ENCODE measurements around the gene GPBP1.

DNA sequence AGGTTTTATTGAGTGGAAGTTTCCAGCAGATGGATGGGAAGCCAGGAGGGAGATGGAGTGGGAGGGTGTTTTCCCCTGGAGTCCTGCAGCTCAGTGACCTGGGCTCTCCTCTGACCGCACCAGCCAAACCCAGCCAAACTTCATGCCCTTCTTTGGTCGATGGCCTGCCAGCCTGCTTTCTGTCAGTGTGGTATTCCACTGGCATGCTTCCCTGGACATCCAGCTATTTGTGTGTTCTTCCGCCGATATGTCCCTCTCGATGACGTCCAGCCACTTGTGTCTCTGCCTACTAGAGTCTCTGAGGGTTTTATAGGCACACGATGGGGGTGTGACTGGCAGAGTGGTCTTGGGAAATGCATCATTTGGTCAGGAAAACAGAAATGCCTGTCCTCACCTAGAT lies 33.8 kb downstream of the GPBP1 start:
- TF ChIP-seq, protein P1, sequence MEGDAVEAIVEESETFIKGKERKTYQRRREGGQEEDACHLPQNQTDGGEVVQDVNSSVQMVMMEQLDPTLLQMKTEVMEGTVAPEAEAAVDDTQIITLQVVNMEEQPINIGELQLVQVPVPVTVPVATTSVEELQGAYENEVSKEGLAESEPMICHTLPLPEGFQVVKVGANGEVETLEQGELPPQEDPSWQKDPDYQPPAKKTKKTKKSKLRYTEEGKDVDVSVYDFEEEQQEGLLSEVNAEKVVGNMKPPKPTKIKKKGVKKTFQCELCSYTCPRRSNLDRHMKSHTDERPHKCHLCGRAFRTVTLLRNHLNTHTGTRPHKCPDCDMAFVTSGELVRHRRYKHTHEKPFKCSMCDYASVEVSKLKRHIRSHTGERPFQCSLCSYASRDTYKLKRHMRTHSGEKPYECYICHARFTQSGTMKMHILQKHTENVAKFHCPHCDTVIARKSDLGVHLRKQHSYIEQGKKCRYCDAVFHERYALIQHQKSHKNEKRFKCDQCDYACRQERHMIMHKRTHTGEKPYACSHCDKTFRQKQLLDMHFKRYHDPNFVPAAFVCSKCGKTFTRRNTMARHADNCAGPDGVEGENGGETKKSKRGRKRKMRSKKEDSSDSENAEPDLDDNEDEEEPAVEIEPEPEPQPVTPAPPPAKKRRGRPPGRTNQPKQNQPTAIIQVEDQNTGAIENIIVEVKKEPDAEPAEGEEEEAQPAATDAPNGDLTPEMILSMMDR (IDR thresholded peaks at IDR 0.05; ENCODE audit: poor library complexity) = no peak
- no peak for TF ChIP-seq EZH2 (IDR thresholded peaks at IDR 0.05; ENCODE audit: borderline replicate concordance)

Measured in hepatocyte (in vitro differentiated cells).